Activated naive CD4-positive, alpha-beta T cell treated with anti-CD3 and anti-CD28 coated beads, Interleukin-2, amount 10 ng/mL, durations not matched to agents 7 days and 5 days (primary cell): ENCODE results near the gene MAN2B1.

Experiments used
- CTCF ChIA-PET: fragments of 350-600 bp; sonication (Branson Sonifier 250); formaldehyde crosslinking; loops from one replicate; lab custom pipeline; 2021; ENCODE audit warnings: antibody characterized with exemption; lab: Charles Lee
- DNase-seq: peaks from one replicate; pipeline ENCODE4 v3.0.0-alpha.2; 2020
- H3K27ac Mint-ChIP-seq: one replicate; pipeline ENCODE4 v1.8.0; 2021; ENCODE audit warnings: mild to moderate bottlenecking, moderate library complexity, mixed read lengths
- H3K27me3 Mint-ChIP-seq: one replicate; pipeline ENCODE4 v1.8.0; 2021; ENCODE audit warnings: mild to moderate bottlenecking, mixed read lengths
- H3K36me3 Mint-ChIP-seq: one replicate; pipeline ENCODE4 v1.8.0; 2021; ENCODE audit warnings: mixed read lengths
- H3K4me1 Mint-ChIP-seq: one replicate; pipeline ENCODE4 v1.8.0; 2021; ENCODE audit warnings: mixed read lengths
- H3K4me3 Mint-ChIP-seq: one replicate; pipeline ENCODE4 v1.8.0; 2021; ENCODE audit warnings: mild to moderate bottlenecking, moderate library complexity, mixed read lengths
- H3K9me3 Mint-ChIP-seq: one replicate; pipeline ENCODE4 v1.8.0; 2021; ENCODE audit warnings: mixed read lengths

Gene MAN2B1

DNA sequence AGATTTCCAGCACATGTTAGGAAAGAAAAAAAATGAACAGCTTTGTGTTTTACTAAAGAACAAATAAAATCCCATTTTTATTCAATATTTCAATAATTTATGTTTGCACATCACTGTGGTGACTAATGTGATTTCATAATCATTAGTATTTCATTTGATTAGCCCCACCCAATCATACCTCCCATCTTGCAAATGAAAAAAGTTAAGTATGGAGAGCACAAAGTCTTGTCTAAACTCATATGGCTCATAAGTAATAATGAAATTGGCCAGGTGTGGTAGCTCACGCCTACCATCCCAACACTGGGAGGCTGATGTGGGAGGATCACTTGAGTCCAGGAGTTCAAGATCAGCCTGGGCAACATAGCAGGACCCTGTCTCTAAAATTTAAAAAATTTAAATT, 59.7 kb downstream of the MAN2B1 start:
- DNase-seq, result no peak
- H3K9me3 Mint-ChIP-seq, result no peaks in the 10 kb centered on the region
- CTCF ChIA-PET, result interaction anchor here (1.1 kb wide), 1 partner anchor 43 kb away, joined by 3 read pairs; no protein-coding TSS in a partner anchor
- H3K36me3 Mint-ChIP-seq, result peaks cover 29% of the 10 kb centered on the region
- no peak overlapping the region for H3K4me3 Mint-ChIP-seq
- no peak overlapping the region for H3K27ac Mint-ChIP-seq
- no peaks in the 10 kb centered on the region for H3K27me3 Mint-ChIP-seq
- H3K4me1 Mint-ChIP-seq, result peaks cover 44% of the 10 kb centered on the region

DNA sequence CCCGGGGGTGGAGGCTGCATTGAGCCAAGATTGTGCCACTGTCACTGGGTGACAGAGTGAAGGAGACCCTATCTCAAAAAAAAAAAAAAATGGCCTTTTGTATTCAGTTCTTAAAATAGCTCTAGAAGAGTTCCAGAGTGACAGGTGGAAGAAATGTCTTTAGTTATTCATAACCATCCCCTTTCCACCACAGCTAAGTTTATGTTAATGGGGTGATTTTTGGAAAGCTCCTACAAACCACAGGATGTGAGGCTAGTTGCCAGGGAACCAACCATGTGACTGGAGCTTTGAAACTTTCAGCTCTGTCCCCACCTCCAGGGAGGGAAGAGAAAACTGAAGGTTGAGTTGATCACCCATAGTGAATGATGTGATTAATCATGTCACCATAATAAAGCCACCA, 62.8 kb downstream of the MAN2B1 start:
- Mint-ChIP-seq H3K4me3 (no peak overlapping the region), H3K27ac (peak overlapping the region; percentile 78), H3K36me3 (peaks cover 33% of the 10 kb centered on the region), H3K4me1 (peaks cover 26% of the 10 kb centered on the region), H3K9me3 (no peaks in the 10 kb centered on the region), H3K27me3 (no peaks in the 10 kb centered on the region)
- DNase-seq, result peak; percentile 82
- CTCF ChIA-PET, result interaction anchor here (1.2 to 1.4 kb wide), 2 partner anchors 68 to 70 kb away, joined by 4 to 5 read pairs; no protein-coding TSS in a partner anchor

GRCh38 chr19:12597594-12597993, 68.9 kb downstream of the MAN2B1 start:
- CTCF ChIA-PET, result interaction anchor here (1.5 kb wide), 1 partner anchor 163 kb away, joined by 3 read pairs; no protein-coding TSS in a partner anchor
- Mint-ChIP-seq H3K27me3 (no peaks in the 10 kb centered on the region), H3K4me1 (no peaks in the 10 kb centered on the region), H3K4me3 (no peak overlapping the region), H3K36me3 (peaks cover 31% of the 10 kb centered on the region), H3K27ac (no peak overlapping the region), H3K9me3 (no peaks in the 10 kb centered on the region)
- DNase-seq, result no peak

- H3K27ac Mint-ChIP-seq, result no peak overlapping the region
- CTCF ChIA-PET, result interaction anchor here (0.9 to 1.5 kb wide), 2 partner anchors 75 to 163 kb away, joined by 3 to 5 read pairs; no protein-coding TSS in a partner anchor
- H3K27me3 Mint-ChIP-seq, result no peaks in the 10 kb centered on the region
- no peak overlapping the region for H3K4me3 Mint-ChIP-seq
- no peaks in the 10 kb centered on the region for H3K4me1 Mint-ChIP-seq
- no peak for DNase-seq
- H3K36me3 Mint-ChIP-seq, result peaks cover 32% of the 10 kb centered on the region
- H3K9me3 Mint-ChIP-seq, result no peaks in the 10 kb centered on the region
These were observed 69.5 kb downstream of the MAN2B1 start for GRCh38 chr19:12596927-12597548.
